Measurements from ENCODE around the gene LRP8.

The LRP8 gene

DNA sequence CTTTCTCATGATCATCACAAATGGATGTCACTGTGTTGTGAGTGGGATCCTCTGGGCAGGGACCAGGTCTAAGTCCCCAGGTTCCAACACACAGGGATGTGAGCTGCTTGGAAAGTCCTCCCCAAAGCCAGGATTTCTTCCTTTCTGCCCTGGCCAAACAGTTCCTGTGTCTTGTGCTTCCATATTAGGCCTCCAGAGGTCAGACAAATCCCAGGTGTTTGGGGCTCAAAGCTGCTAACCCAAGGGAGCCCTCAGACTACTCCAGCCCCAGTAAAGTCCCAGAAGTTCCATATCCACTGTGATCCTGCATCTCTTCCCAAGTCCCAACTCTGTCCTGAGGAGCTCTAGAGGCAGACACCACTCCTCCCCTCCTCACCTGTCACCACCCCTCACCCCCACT is 61.8 kb downstream of the LRP8 start:
- DNase-seq (ENCODE audit: low read depth in 3 of 3, low spot score in 1 of 3) = no peak

DNA sequence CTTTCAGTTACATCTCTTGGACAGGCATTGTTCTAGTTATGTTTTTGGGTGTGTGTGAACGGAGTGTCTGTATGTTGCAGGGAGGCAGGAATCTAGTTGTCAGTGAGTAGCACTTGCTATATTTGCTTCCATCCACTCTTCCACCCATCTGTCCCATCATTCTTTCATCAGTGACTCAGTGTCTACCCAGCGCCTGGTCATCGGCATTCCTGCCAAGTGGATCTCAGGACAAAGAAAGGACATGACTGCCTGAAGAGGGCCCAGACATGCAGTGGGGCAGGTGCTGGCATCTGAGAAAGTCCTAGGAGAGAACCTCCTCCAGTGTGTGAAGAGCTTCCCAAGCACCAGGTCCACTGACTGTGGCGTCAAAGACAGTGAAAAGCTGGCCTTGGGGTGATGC is 62.3 kb downstream of the LRP8 start:
- no peak for DNase-seq (ENCODE audit: low read depth in 3 of 3, low spot score in 1 of 3)

- DNase-seq (ENCODE audit: low read depth in 3 of 3, low spot score in 1 of 3) = no peak
Observed at GRCh38 chr1:53264048-53264447, 63.8 kb downstream of the LRP8 start.

- DNase-seq (ENCODE audit: low read depth in 3 of 3, low spot score in 1 of 3) = no peak
Observed at GRCh38 chr1:53262000-53262399, 65.9 kb downstream of the LRP8 start.

DNA sequence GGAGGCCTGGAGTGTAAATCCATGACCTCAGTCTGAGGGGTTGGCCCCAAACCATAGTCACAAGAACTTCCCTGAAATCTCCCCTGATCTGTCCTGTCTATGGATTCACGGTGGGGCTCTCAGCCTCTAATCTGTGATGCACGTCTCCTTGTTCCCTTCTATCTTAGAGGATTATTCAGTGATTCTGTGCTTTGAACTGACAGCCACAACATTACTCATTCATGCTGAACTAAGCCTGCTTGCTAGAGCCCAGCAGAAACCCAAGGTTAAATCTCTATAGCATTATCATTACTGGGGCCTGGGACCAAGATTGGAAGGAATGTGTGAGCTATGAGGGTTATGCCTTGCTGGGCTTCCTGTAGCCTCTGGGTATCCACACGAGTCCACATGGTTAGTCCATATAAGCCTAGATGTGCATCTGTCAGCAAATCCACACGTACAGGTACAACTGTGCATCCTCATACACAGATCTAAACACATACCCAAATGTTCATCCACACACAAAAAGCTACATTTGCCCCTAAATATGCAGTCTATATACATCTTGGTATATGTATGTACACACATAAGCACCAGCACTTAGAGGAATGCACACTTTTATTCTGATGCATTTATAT is 67.1 kb downstream of the LRP8 start:
- DNase-seq (ENCODE audit: low read depth in 3 of 3, low spot score in 1 of 3) = no peak

GRCh38 chr1:53259932-53260331 is 67.9 kb downstream of the LRP8 start:
- DNase-seq (ENCODE audit: low read depth in 3 of 3, low spot score in 1 of 3) = no peak

DNA sequence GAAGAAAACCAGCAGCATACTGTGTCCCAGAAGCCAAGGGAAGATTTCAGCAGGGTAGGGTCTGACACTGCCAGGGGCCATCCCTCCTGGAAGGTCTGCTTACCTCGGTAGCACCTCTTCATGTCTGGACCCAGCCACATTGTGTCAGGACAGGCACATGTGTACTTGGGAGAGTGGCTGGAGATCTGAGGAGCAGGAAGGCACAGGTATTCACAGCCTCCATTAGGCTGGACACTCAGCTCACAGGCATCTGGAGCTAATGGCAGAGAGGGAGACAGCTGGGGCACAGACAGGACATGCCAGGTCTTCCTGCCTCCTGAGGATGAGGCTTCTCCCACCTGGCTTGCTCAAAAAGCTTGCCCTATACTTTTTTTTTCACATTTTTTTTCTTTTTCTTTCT is 69.7 kb downstream of the LRP8 start:
- DNase-seq (ENCODE audit: low read depth in 3 of 3, low spot score in 1 of 3) = no peak

- DNase-seq (ENCODE audit: low read depth in 3 of 3, low spot score in 1 of 3) = no peak
Observed at GRCh38 chr1:53257454-53258081, 70.3 kb downstream of the LRP8 start.

DNA sequence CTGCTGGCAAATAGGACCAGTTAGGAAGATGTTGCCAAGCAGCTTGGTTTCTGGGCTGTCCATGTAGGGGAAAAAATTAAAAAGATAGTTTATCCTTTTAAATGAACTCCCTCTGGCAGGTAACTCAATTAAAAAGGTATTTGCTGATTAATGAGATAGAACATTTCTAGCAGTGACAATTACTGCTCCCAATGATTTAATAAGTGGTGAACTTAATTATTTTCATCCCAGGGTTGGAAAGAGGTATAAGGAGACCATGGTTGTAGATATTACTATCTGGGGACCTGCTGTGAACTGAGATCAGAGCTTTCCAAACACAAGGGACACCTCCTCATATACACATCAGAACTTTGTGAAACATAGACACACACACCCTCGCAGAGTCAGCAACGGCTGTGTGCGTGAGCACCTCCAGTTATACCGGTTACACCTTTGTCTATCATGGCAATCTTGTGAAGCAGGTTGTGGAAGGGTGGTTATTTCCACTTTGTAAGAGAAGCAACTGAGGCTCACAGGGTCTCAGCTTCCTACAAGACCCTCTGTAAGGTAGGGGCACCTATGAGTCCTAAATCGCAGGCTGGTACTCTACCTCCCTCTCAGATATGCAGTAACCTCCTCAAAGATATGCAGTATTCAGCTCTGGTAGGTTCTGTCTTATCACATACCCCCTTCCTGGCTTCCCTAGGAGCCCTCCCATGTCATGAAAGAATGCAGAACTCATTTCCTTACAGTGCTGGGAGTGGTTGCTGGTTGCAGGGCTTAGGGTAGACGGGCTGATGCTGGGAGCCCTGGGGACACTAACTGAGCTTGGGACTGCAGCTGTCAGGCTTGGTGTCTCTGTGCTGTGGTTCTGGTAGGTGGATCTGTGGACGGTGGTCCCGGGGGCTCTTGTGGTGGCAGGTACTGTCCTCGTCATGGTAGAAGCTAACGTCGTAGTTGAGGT is 71.1 kb downstream of the LRP8 start:
- DNase-seq (ENCODE audit: low read depth in 3 of 3, low spot score in 1 of 3) = no peak

DNA sequence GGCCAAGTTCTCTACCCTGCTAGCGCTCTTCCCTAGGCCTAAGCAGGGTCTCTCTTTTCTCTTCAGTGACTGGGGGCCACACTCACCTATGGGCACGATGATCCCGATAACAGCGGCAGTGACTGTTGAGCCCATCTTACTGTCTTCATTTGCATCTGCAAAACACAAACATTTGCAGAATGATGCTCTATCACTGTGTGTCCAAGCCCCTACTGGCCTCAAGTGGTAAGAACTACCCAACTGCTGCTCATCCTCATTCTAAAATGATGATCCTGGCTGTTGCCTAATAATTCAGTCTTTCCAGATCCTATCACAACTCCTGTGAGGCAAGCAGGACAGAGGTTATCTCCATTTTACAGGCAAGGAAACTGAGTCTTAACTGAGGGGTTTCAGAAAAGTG is 72.8 kb downstream of the LRP8 start:
- no peak for DNase-seq (ENCODE audit: low read depth in 3 of 3, low spot score in 1 of 3)

- DNase-seq (ENCODE audit: low read depth in 3 of 3, low spot score in 1 of 3) = no peak
Observed at GRCh38 chr1:53254011-53254640, 73.7 kb downstream of the LRP8 start.

- no peak for DNase-seq (ENCODE audit: low read depth in 3 of 3, low spot score in 1 of 3)
Observed at GRCh38 chr1:53250325-53250724, 77.5 kb downstream of the LRP8 start.

- no peak for DNase-seq (ENCODE audit: low read depth in 3 of 3, low spot score in 1 of 3)
Observed at GRCh38 chr1:53249706-53250105, 78.2 kb downstream of the LRP8 start.

DNA sequence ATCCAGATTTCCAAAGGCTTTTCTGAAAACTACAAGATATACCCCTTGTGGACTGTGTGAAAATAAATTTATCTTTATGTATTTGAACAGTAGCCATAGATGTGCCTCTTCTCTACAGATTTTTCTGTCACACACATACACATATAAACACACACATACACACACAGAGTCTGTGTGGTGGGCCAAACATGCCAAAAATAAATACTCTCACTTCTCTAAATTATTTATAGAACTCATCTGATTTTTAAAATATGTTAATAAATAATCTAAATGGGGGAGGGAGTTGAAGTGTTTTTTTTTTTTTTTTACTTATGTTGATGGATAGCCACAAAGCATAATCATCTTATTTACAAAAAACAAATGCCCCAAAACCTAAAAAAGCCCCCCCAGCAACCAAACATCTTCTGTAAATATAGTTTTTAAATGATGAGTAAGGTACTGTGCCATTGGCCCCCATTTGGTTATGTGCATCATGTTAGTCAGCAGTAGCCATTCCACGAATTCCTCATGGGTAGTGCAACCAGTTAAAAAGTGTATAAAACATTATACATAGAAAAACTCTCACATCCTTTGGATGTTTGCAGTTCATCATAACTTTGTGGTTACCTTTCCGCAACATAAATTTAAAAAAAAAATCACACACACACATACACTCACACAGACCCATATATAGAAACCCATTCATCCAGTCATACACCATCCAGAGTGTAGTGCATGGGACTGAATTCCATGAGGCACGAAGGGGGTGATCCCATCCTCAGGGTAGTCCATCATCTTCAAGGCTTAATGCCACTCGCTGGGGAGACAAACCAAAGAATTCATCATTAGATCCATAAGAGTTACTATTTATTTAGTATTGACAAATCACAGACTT is 81.4 kb downstream of the LRP8 start:
- DNase-seq (ENCODE audit: low read depth in 3 of 3, low spot score in 1 of 3) = no peak

GRCh38 chr1:53244141-53244540 is 83.7 kb downstream of the LRP8 start:
- DNase-seq (ENCODE audit: low read depth in 3 of 3, low spot score in 1 of 3) = no peak

- DNase-seq (ENCODE audit: low read depth in 3 of 3, low spot score in 1 of 3) = no peak
Observed at GRCh38 chr1:53242381-53242780, 85.5 kb downstream of the LRP8 start.

DNA sequence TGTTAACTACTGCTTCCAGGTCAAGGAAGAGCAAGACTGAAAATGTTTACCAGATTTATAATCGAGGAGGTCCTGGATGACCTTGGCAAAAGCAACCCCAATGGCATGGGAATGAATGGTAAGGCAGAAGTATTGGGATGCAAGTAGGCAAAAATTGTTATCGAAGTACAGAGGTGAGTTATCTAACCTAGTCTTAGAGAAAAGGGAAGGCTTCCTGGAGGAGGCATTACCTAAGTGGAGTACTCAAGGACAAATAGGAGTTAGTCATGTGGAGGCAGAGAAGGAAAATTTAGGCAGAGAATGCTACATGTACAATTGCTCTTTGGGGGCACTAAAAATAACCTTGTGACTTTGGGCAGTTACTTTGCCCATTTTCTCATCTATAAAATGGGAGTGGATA is 86.0 kb downstream of the LRP8 start:
- DNase-seq (ENCODE audit: low read depth in 3 of 3, low spot score in 1 of 3) = no peak

GRCh38 chr1:53238197-53239155 is 89.4 kb downstream of the LRP8 start, which contains the start of gene MAGOH:
Gene MAGOH (minus strand): TSS chr1:53238518. CDS start chr1:53238448, 70 bp downstream.
- DNase-seq (ENCODE audit: low read depth in 3 of 3, low spot score in 1 of 3) = peak; percentile 78 to 94 (median 80)

- DNase-seq (ENCODE audit: low read depth in 3 of 3, low spot score in 1 of 3) = no peak
Observed at GRCh38 chr1:53237638-53238037, 90.2 kb downstream of the LRP8 start.

DNA sequence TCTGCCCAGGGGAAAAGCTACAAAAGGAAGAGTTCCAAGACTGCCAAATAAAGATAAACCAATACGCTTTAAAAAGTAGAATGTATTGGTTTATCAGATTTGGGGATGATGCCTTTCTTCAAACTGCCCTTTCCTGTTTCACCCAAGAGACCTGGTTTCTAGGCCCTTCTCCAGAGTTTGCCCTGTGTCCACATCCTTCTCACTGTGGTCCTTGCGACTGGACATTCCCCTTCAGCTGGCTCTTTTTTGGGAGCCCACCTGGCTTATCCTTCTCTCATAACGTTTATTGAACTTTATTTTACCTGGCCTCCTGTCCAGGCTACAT is 106.9 kb downstream of the LRP8 start:
- DNase-seq (ENCODE audit: low read depth in 3 of 3, low spot score in 1 of 3) = no peak
